Liver (tissue), 10 donors: ENCODE measurements around the gene CAB39. TPM values are rescaled to one million over a fixed set of nuclear protein-coding genes. Genes with fewer than 3 reads are reported as not detected.

Experiments used
- DNase-seq: peaks from one replicate; pipeline ENCODE4 v3.0.0-alpha.2; 2017; ENCODE audit warnings: low spot score
- H3K27ac ChIP-seq, 2 donors: one replicate each; pipeline ENCODE4 v1.7.0; 2013; ENCODE audit warnings: inconsistent platforms in 2 of 2, low read length in 2 of 2, control low read depth in 1 of 2, low read depth in 1 of 2, mild to moderate bottlenecking in 1 of 2
- H3K27me3 ChIP-seq, 4 donors: one replicate each; pipeline versions ENCODE4 v1.6.1 to v1.7.0; 2013; ENCODE audit warnings: low read length in 3 of 4, inconsistent platforms in 1 of 4, mild to moderate bottlenecking in 1 of 4, moderate library complexity in 1 of 4; ENCODE audit not compliant: control insufficient read depth in 4 of 4, insufficient read depth in 4 of 4
- H3K36me3 ChIP-seq, 4 donors: one replicate each; pipeline versions ENCODE4 v1.6.1 to v1.7.0; 2013; ENCODE audit warnings: low read length in 3 of 4, mild to moderate bottlenecking in 3 of 4, low read depth in 1 of 4, moderate library complexity in 1 of 4; ENCODE audit not compliant: control insufficient read depth in 4 of 4, insufficient read depth in 3 of 4
- H3K4me1 ChIP-seq, 4 donors: one replicate each; pipeline versions ENCODE4 v1.6.1 to v1.7.0; 2013; ENCODE audit warnings: low read length in 3 of 4, mild to moderate bottlenecking in 3 of 4, moderate library complexity in 1 of 4; ENCODE audit not compliant: control insufficient read depth in 4 of 4, insufficient read depth in 4 of 4
- H3K4me3 ChIP-seq, 3 donors: one replicate each; pipeline versions ENCODE4 v1.6.1 to v1.7.0; 2013; ENCODE audit warnings: low read length in 3 of 3, control low read depth in 1 of 3, low read depth in 1 of 3, mild to moderate bottlenecking in 1 of 3
- H3K9ac ChIP-seq, 2 donors: one replicate each; pipeline ENCODE4 v1.7.0; 2013; ENCODE audit warnings: low read length in 2 of 2, mild to moderate bottlenecking in 2 of 2, moderate library complexity in 2 of 2, control low read depth in 1 of 2, low read depth in 1 of 2
- H3K9me3 ChIP-seq, 4 donors: one replicate each; pipeline versions ENCODE4 v1.6.1 to v1.7.0; 2013; ENCODE audit warnings: low read length in 3 of 4; ENCODE audit not compliant: control insufficient read depth in 4 of 4
- GABPA ChIP-seq, 2 donors: IDR thresholded peaks in 1 of 2; conservative IDR thresholded peaks in 1 of 2; 2 replicates each; pipeline ENCODE4 v1.6.1; 2016; ENCODE audit warnings: antibody characterized with exemption in 2 of 2, mild to moderate bottlenecking in 1 of 2, moderate library complexity in 1 of 2
- NR2F2 ChIP-seq: IDR thresholded peaks from 2 replicates; pipeline ENCODE4 v1.6.1; 2016; ENCODE audit warnings: antibody characterized with exemption
- RAD21 ChIP-seq, 2 donors: IDR thresholded peaks; 2 replicates each; pipeline ENCODE4 v1.6.1; 2016; ENCODE audit warnings: antibody characterized with exemption in 2 of 2, mild to moderate bottlenecking in 2 of 2
- YY1 ChIP-seq: IDR thresholded peaks from 2 replicates; pipeline ENCODE4 v1.6.1; 2016; ENCODE audit warnings: antibody characterized with exemption, mild to moderate bottlenecking
- WGBS: extraction: QIAGEN DNeasy Blood & Tissue Kit; methylation state at CpG from one replicate; pipeline ENCODE4 v1.1.7; 2013; 5-methylcytosine and 5-hydroxymethylcytosine counted together
- polyA plus RNA-seq, 2 donors: library from polyadenylated mRNA; stranded (reverse) in 1 of 2; unstranded in 1 of 2; fragments of 200-250 nt in 1 of 2; fragments of >200 nt in 1 of 2; fragmentation: Nextera tagmentation in 1 of 2; extraction: Ambion mirVana in 1 of 2; gene quantifications; one replicate each; pipeline versions ENCODE4 v1.2.1 to v1.2.3, GENCODE V29; 2013 to 2015
- small RNA-seq: library from RNA; depleted of rRNA; stranded (forward); fragments of <200 nt; gene quantifications from one replicate; pipeline ENCODE3, GENCODE V24; 2014
- total RNA-seq, 2 donors: library from RNA; depleted of rRNA; stranded (reverse); fragments of >200 nt; gene quantifications; one replicate each; pipeline ENCODE4 v1.2.3, GENCODE V29; 2014
- TF ChIP-seq, protein P1 (sequence below): IDR thresholded peaks from 2 replicates; pipeline ENCODE4 v1.6.1; 2016; ENCODE audit warnings: antibody characterized with exemption
- TF ChIP-seq, protein P2 (sequence below): IDR thresholded peaks from 2 replicates; pipeline ENCODE4 v1.6.1; 2016; ENCODE audit warnings: antibody characterized with exemption, mild to moderate bottlenecking
- TF ChIP-seq, protein P3 (sequence below): IDR thresholded peaks from 2 replicates; pipeline ENCODE4 v1.6.1; 2016; ENCODE audit warnings: antibody characterized with exemption
- donor health status: healthy.
- donor health status: healthy.
- donor health status: healthy.
- donor health status: healthy.
- donor health status: healthy.

Gene CAB39
- total and polyA plus RNA-seq, 4 donors = 9.2 to 39.8 (median 26.5) TPM

DNA sequence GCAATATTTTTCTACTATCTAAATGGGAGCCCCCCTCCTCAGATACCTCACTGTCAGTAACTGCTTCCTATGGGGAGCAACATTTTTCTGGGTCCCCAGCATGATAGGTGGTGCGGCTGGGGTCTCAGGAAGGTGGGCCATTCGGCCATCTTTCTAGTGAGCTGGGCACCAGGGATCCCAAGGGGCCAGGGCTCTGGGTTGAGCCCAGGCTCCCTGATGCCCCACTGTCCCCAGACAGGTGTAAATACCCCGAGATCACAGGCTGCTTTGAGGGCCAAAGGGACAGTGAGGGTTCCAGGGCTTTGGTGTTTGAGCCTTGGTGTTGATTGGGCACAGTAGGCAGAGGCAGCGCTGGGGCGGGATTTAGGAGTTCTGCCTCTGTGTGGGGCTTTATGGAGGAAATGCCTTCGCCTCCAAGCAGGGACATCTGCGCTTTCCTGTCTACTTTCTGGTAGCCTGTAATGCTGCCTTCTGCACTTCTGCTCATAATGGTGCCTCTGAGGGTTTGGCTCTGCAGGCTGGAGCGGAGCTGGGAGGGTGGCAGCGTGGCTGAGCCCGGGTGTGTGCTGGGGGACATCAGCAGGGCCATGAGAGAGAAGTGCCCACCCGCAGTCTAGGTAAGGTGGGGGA lies 157.4 kb downstream of the CAB39 start:
- no peak for DNase-seq
- Histone ChIP-seq H3K9ac (no peak overlapping the region), H3K27me3 (no peaks in the 10 kb centered on the region), H3K4me1 (peaks cover 0 to 10% (median 3%) of the 10 kb centered on the region in 4 donors), H3K9me3 (no peaks in the 10 kb centered on the region), H3K36me3 (no peaks in the 10 kb centered on the region), H3K27ac (no peak overlapping the region), H3K4me3 (no peak overlapping the region)
- 74% methylated on average over 11 of the region's 11 CpGs for WGBS
- TF ChIP-seq RAD21 (IDR thresholded peaks at IDR 0.05) (no peak), YY1 (no peak), GABPA (IDR thresholded peaks at IDR 0.05 in 1 of 2, conservative IDR thresholded peaks at IDR 0.05 in 1 of 2) (no peak), NR2F2 (no peak)
- TF ChIP-seq, protein P1, sequence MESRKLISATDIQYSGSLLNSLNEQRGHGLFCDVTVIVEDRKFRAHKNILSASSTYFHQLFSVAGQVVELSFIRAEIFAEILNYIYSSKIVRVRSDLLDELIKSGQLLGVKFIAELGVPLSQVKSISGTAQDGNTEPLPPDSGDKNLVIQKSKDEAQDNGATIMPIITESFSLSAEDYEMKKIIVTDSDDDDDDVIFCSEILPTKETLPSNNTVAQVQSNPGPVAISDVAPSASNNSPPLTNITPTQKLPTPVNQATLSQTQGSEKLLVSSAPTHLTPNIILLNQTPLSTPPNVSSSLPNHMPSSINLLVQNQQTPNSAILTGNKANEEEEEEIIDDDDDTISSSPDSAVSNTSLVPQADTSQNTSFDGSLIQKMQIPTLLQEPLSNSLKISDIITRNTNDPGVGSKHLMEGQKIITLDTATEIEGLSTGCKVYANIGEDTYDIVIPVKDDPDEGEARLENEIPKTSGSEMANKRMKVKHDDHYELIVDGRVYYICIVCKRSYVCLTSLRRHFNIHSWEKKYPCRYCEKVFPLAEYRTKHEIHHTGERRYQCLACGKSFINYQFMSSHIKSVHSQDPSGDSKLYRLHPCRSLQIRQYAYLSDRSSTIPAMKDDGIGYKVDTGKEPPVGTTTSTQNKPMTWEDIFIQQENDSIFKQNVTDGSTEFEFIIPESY = no peak
- TF ChIP-seq, protein P2, sequence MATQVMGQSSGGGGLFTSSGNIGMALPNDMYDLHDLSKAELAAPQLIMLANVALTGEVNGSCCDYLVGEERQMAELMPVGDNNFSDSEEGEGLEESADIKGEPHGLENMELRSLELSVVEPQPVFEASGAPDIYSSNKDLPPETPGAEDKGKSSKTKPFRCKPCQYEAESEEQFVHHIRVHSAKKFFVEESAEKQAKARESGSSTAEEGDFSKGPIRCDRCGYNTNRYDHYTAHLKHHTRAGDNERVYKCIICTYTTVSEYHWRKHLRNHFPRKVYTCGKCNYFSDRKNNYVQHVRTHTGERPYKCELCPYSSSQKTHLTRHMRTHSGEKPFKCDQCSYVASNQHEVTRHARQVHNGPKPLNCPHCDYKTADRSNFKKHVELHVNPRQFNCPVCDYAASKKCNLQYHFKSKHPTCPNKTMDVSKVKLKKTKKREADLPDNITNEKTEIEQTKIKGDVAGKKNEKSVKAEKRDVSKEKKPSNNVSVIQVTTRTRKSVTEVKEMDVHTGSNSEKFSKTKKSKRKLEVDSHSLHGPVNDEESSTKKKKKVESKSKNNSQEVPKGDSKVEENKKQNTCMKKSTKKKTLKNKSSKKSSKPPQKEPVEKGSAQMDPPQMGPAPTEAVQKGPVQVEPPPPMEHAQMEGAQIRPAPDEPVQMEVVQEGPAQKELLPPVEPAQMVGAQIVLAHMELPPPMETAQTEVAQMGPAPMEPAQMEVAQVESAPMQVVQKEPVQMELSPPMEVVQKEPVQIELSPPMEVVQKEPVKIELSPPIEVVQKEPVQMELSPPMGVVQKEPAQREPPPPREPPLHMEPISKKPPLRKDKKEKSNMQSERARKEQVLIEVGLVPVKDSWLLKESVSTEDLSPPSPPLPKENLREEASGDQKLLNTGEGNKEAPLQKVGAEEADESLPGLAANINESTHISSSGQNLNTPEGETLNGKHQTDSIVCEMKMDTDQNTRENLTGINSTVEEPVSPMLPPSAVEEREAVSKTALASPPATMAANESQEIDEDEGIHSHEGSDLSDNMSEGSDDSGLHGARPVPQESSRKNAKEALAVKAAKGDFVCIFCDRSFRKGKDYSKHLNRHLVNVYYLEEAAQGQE = no peak
- TF ChIP-seq, protein P3, sequence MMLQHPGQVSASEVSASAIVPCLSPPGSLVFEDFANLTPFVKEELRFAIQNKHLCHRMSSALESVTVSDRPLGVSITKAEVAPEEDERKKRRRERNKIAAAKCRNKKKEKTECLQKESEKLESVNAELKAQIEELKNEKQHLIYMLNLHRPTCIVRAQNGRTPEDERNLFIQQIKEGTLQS = no peak

Small RNA genes lying within 50 kb of the gene (small RNA-seq; reads per million reads assigned to genes)
- gene BANF1P3 = not detected
- not detected for gene RNU6-268P

Other genes starting within 250 kb of the CAB39 start
- gene ITM2C, start 152.1 kb downstream of the CAB39 start, total RNA-seq = 10 to 100 TPM; 16.7 to 45.2 TPM
- 10 to 100 TPM; 13.6 to 38.5 TPM for gene ITM2C, start 152.1 kb downstream of the CAB39 start, polyA plus RNA-seq
- under 1 TPM; 0.05 to 0.17 TPM for gene GPR55, start 212.4 kb downstream of the CAB39 start, total RNA-seq
- gene GPR55, start 212.4 kb downstream of the CAB39 start, polyA plus RNA-seq = under 1 TPM in 1 of 2 donors, not detected in 1; 0.10 TPM